Measurements from ENCODE around the gene NUDT12. TPM values are rescaled to one million over a fixed set of nuclear protein-coding genes. Genes with fewer than 3 reads are reported as not detected.

The NUDT12 gene
- total RNA-seq, 1 experiment from 2014 or later, result not detected

- Histone ChIP-seq H3K4me2 (ENCODE audit: low read depth, low read length, poor library complexity, severe bottlenecking) (no peak overlapping the region), H3K36me3 (ENCODE audit: insufficient read depth, low read length) (no peaks in the 10 kb centered on the region), H3K4me1 (ENCODE audit: low read length) (no peaks in the 10 kb centered on the region), H3K9ac (ENCODE audit: low read length) (no peak overlapping the region), H3K9me3 (ENCODE audit: low read length) (no peaks in the 10 kb centered on the region), H3K4me3 (ENCODE audit: low read length) (no peak overlapping the region), H3K79me2 (ENCODE audit: low read length) (no peaks in the 10 kb centered on the region), H3K9me2 (replicated peaks; ENCODE audit: insufficient read depth, low read length) (no peaks in the 10 kb centered on the region), H3K27ac (ENCODE audit: low read length) (no peak overlapping the region), H2AFZ (ENCODE audit: low read length) (no peak overlapping the region), H3K27me3 (ENCODE audit: low read length) (no peaks in the 10 kb centered on the region), H4K20me1 (ENCODE audit: insufficient read depth, low read depth, low read length) (no peaks in the 10 kb centered on the region)
- no peak for DNase-seq
Observed at GRCh38 chr5:103512500-103512899, 50.1 kb downstream of the NUDT12 start.

GRCh38 chr5:103511554-103511885 is 51.1 kb downstream of the NUDT12 start:
- H4K20me1 ChIP-seq (ENCODE audit: insufficient read depth, low read depth, low read length), result no peaks in the 10 kb centered on the region
- no peak for DNase-seq
- no peak overlapping the region for H3K9ac ChIP-seq (ENCODE audit: low read length)
- no peaks in the 10 kb centered on the region for H3K36me3 ChIP-seq (ENCODE audit: insufficient read depth, low read length)
- no peaks in the 10 kb centered on the region for H3K79me2 ChIP-seq (ENCODE audit: low read length)
- no peak overlapping the region for H3K4me2 ChIP-seq (ENCODE audit: low read depth, low read length, poor library complexity, severe bottlenecking)
- H3K4me1 ChIP-seq (ENCODE audit: low read length), result no peaks in the 10 kb centered on the region
- H2AFZ ChIP-seq (ENCODE audit: low read length), result no peak overlapping the region
- no peak overlapping the region for H3K4me3 ChIP-seq (ENCODE audit: low read length)
- H3K27me3 ChIP-seq (ENCODE audit: low read length), result no peaks in the 10 kb centered on the region
- no peaks in the 10 kb centered on the region for H3K9me2 ChIP-seq (replicated peaks; ENCODE audit: insufficient read depth, low read length)
- H3K9me3 ChIP-seq (ENCODE audit: low read length), result no peaks in the 10 kb centered on the region
- no peak overlapping the region for H3K27ac ChIP-seq (ENCODE audit: low read length)

GRCh38 chr5:103510851-103511553 is 51.6 kb downstream of the NUDT12 start:
- no peaks in the 10 kb centered on the region for H3K27me3 ChIP-seq (ENCODE audit: low read length)
- no peaks in the 10 kb centered on the region for H3K9me2 ChIP-seq (replicated peaks; ENCODE audit: insufficient read depth, low read length)
- H3K27ac ChIP-seq (ENCODE audit: low read length), result no peak overlapping the region
- H3K4me3 ChIP-seq (ENCODE audit: low read length), result no peak overlapping the region
- H3K79me2 ChIP-seq (ENCODE audit: low read length), result no peaks in the 10 kb centered on the region
- no peak overlapping the region for H3K4me2 ChIP-seq (ENCODE audit: low read depth, low read length, poor library complexity, severe bottlenecking)
- no peaks in the 10 kb centered on the region for H3K36me3 ChIP-seq (ENCODE audit: insufficient read depth, low read length)
- no peak overlapping the region for H2AFZ ChIP-seq (ENCODE audit: low read length)
- DNase-seq, result no peak
- H3K9me3 ChIP-seq (ENCODE audit: low read length), result no peaks in the 10 kb centered on the region
- H3K4me1 ChIP-seq (ENCODE audit: low read length), result no peaks in the 10 kb centered on the region
- no peak overlapping the region for H3K9ac ChIP-seq (ENCODE audit: low read length)
- no peaks in the 10 kb centered on the region for H4K20me1 ChIP-seq (ENCODE audit: insufficient read depth, low read depth, low read length)

- no peak overlapping the region for H3K27ac ChIP-seq (ENCODE audit: low read length)
- H3K9me3 ChIP-seq (ENCODE audit: low read length), result no peaks in the 10 kb centered on the region
- no peaks in the 10 kb centered on the region for H3K36me3 ChIP-seq (ENCODE audit: insufficient read depth, low read length)
- H3K9ac ChIP-seq (ENCODE audit: low read length), result no peak overlapping the region
- H3K27me3 ChIP-seq (ENCODE audit: low read length), result no peaks in the 10 kb centered on the region
- no peaks in the 10 kb centered on the region for H3K4me1 ChIP-seq (ENCODE audit: low read length)
- no peaks in the 10 kb centered on the region for H4K20me1 ChIP-seq (ENCODE audit: insufficient read depth, low read depth, low read length)
- H2AFZ ChIP-seq (ENCODE audit: low read length), result no peak overlapping the region
- H3K4me2 ChIP-seq (ENCODE audit: low read depth, low read length, poor library complexity, severe bottlenecking), result no peak overlapping the region
- H3K79me2 ChIP-seq (ENCODE audit: low read length), result no peaks in the 10 kb centered on the region
- H3K9me2 ChIP-seq (replicated peaks; ENCODE audit: insufficient read depth, low read length), result no peaks in the 10 kb centered on the region
- no peak for DNase-seq
- H3K4me3 ChIP-seq (ENCODE audit: low read length), result no peak overlapping the region
Observed at GRCh38 chr5:103505581-103506305, 56.8 kb downstream of the NUDT12 start.

GRCh38 chr5:103503066-103503465 is 59.5 kb downstream of the NUDT12 start:
- H3K4me1 ChIP-seq (ENCODE audit: low read length), result no peaks in the 10 kb centered on the region
- no peaks in the 10 kb centered on the region for H3K27me3 ChIP-seq (ENCODE audit: low read length)
- no peaks in the 10 kb centered on the region for H4K20me1 ChIP-seq (ENCODE audit: insufficient read depth, low read depth, low read length)
- H3K79me2 ChIP-seq (ENCODE audit: low read length), result no peaks in the 10 kb centered on the region
- H3K4me3 ChIP-seq (ENCODE audit: low read length), result no peak overlapping the region
- no peak for DNase-seq
- H3K36me3 ChIP-seq (ENCODE audit: insufficient read depth, low read length), result no peaks in the 10 kb centered on the region
- H2AFZ ChIP-seq (ENCODE audit: low read length), result no peak overlapping the region
- no peaks in the 10 kb centered on the region for H3K9me3 ChIP-seq (ENCODE audit: low read length)
- H3K9ac ChIP-seq (ENCODE audit: low read length), result no peak overlapping the region
- H3K27ac ChIP-seq (ENCODE audit: low read length), result no peak overlapping the region
- H3K4me2 ChIP-seq (ENCODE audit: low read depth, low read length, poor library complexity, severe bottlenecking), result no peak overlapping the region
- no peaks in the 10 kb centered on the region for H3K9me2 ChIP-seq (replicated peaks; ENCODE audit: insufficient read depth, low read length)

- Histone ChIP-seq H3K9me2 (replicated peaks; ENCODE audit: insufficient read depth, low read length) (no peaks in the 10 kb centered on the region), H2AFZ (ENCODE audit: low read length) (no peak overlapping the region), H3K4me3 (ENCODE audit: low read length) (no peak overlapping the region), H4K20me1 (ENCODE audit: insufficient read depth, low read depth, low read length) (no peaks in the 10 kb centered on the region), H3K27ac (ENCODE audit: low read length) (no peak overlapping the region), H3K36me3 (ENCODE audit: insufficient read depth, low read length) (no peaks in the 10 kb centered on the region), H3K4me2 (ENCODE audit: low read depth, low read length, poor library complexity, severe bottlenecking) (no peak overlapping the region), H3K9me3 (ENCODE audit: low read length) (no peaks in the 10 kb centered on the region), H3K27me3 (ENCODE audit: low read length) (no peaks in the 10 kb centered on the region), H3K4me1 (ENCODE audit: low read length) (no peaks in the 10 kb centered on the region), H3K79me2 (ENCODE audit: low read length) (no peaks in the 10 kb centered on the region), H3K9ac (ENCODE audit: low read length) (no peak overlapping the region)
- DNase-seq, result no peak
Observed at GRCh38 chr5:103502662-103503061, 59.9 kb downstream of the NUDT12 start.

Data from Karpas-422 (cell line).